LNCAP (cell line): Measurements from ENCODE around the gene PATJ.

Experiments used
- CTCF ChIP-seq: fragments of 450-650 bp; IDR thresholded peaks from 2 replicates; pipeline ENCODE4 v1.5.1; 2017; ENCODE audit warnings: mild to moderate bottlenecking

PATJ gene

GRCh38 chr1:62066713-62067112, 324.4 kb downstream of the PATJ start:
- TF ChIP-seq CTCF: no peak

GRCh38 chr1:62068416-62068843, 326.1 kb downstream of the PATJ start:
- TF ChIP-seq CTCF: no peak

DNA sequence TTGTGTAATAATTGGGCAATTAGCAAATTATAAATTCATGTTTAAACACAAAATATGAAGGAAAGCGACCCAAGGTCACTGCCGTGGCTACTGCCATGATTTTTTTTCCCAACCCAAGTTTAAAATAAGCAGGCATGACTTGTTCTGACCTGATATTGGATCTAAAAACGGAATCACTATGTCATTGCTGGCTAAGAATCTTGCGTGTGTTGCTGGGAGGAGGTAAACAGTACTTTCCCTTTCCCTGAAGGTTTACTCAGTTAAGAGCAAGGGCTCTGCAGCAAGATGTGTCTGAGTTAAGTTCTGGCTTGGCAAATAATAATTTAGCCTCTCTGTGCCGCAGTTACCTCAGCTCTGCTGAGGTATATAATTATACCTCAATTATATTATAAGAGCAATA, 326.7 kb downstream of the PATJ start:
- TF ChIP-seq CTCF: no peak

GRCh38 chr1:62070384-62071011, 328.2 kb downstream of the PATJ start:
- peak; percentile 70 for TF ChIP-seq CTCF

GRCh38 chr1:62071695-62072094, 329.4 kb downstream of the PATJ start:
- no peak for TF ChIP-seq CTCF

DNA sequence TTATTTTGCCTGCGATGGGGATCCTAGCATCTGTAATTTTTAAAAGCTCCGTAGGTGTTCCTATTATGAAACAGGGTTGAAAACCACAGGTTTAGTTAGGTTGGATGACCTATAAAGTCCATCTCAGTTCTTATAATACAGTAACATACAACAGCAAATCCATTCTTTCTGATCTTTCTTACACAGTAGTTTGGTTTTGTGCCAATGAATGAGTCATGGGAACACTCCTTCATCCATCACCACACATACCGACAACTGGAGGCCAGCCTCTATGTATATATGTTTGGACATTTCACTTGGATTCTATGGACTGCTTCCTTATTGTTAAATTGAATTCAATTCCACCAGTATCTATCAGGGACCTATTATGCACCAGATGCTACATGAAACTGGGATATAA, 334.0 kb downstream of the PATJ start:
- TF ChIP-seq CTCF: no peak

DNA sequence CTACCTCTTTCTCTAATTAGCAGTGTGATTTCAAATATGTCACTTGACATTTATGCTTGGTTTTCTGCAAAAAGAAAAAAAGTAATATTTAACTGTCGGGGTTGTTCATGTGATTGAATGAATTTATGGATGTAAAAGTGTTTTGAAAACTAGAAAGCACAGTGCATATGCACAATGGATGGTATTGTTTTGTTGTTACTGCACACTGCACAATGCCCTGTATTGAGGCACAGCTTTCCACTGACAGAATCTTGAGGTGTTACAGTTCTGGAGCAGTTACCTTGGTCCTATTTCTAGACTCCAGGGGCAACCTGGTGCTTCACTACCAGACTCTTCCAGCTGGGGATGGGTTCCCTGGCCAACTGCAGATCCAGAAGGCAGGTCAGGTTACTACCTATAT, 335.5 kb downstream of the PATJ start:
- no peak for TF ChIP-seq CTCF
